Panc1 (cell line): ENCODE data around the gene COPB2. TPM values are rescaled to one million over a fixed set of nuclear protein-coding genes. Genes with fewer than 3 reads are reported as not detected.

Experiments
- ATAC-seq: fragments of 200-7000 bp; cut with Tn5 transposase; 2 replicates; pipeline ENCODE4 v1.9.1; 2020; ENCODE audit warnings: mild to moderate bottlenecking, moderate library complexity
- BruUV-seq: library from RNA; stranded (reverse); fragments of 400-500 nt; replicated peaks from 2 replicates; lab custom pipeline; 2021; lab: Mats Ljungman, UMichigan
- CTCF ChIA-PET: fragments of 300-600 bp; sonication (Branson Sonifier 250); formaldehyde crosslinking; loops from one replicate; lab custom pipeline; 2022; ENCODE audit warnings: antibody characterized with exemption; lab: Charles Lee
- POLR2A ChIA-PET: fragments of 300-600 bp; sonication (Branson Sonifier 250); formaldehyde crosslinking; loops from one replicate; lab custom pipeline; 2022; ENCODE audit warnings: antibody characterized with exemption; lab: Charles Lee
- DNase-seq: peaks from one replicate; pipeline ENCODE4 v3.0.0-alpha.2; 2010; ENCODE audit warnings: low read depth, low spot score
- H3K27ac ChIP-seq: 2 replicates; pipeline ENCODE4 v1.5.1; 2011; ENCODE audit warnings: mild to moderate bottlenecking, low read length, inconsistent platforms
- H3K27me3 ChIP-seq: fragments of 200-500 bp; sonication (Bioruptor generic); 2 replicates; pipeline ENCODE4 v1.6.0; 2014; ENCODE audit warnings: low read length, inconsistent platforms; ENCODE audit not compliant: control insufficient read depth, insufficient read depth
- H3K36me3 ChIP-seq: fragments of 200-500 bp; sonication (Bioruptor generic); 2 replicates; pipeline ENCODE4 v1.5.1; 2014; ENCODE audit warnings: inconsistent platforms, mild to moderate bottlenecking, low read length, moderate library complexity; ENCODE audit not compliant: control insufficient read depth, insufficient read depth
- H3K4me1 ChIP-seq: 2 replicates; pipeline ENCODE4 v1.5.1; 2011; ENCODE audit warnings: inconsistent platforms, mild to moderate bottlenecking, low read length, moderate library complexity; ENCODE audit not compliant: control insufficient read depth, insufficient read depth
- H3K4me3 ChIP-seq, 2 experiments: 2 replicates each; pipeline ENCODE4 v1.5.1; 2011 to 2012; ENCODE audit warnings: low read depth in 2 of 2, low read length in 2 of 2, mild to moderate bottlenecking in 2 of 2, inconsistent platforms in 1 of 2, moderate library complexity in 1 of 2
- H3K9me3 ChIP-seq: fragments of 200-500 bp; sonication (Bioruptor generic); 2 replicates; pipeline ENCODE4 v1.5.1; 2014; ENCODE audit warnings: low read depth, mild to moderate bottlenecking, inconsistent platforms, low read length, moderate library complexity; ENCODE audit not compliant: control insufficient read depth, insufficient read depth
- CTCF ChIP-seq: fragments of 450-650 bp; IDR thresholded peaks from 2 replicates; pipeline ENCODE4 v1.5.1; 2017; ENCODE audit warnings: mild to moderate bottlenecking
- POLR2AphosphoS5 ChIP-seq: IDR thresholded peaks from 2 replicates; pipeline ENCODE4 v1.6.1; 2012; ENCODE audit warnings: mild to moderate bottlenecking, low read depth, low read length, moderate library complexity
- REST ChIP-seq, 2 experiments: IDR thresholded peaks; 2 replicates each; pipeline ENCODE4 v1.6.1; 2011 to 2012; ENCODE audit warnings: low read depth in 2 of 2, control low read depth in 1 of 2, low read length in 1 of 2, mild to moderate bottlenecking in 1 of 2, moderate library complexity in 1 of 2; ENCODE audit not compliant: insufficient read depth in 1 of 2
- SIN3A ChIP-seq: IDR thresholded peaks from 2 replicates; pipeline ENCODE4 v1.6.1; 2012; ENCODE audit warnings: low read depth, mild to moderate bottlenecking, low read length, moderate library complexity, borderline replicate concordance; ENCODE audit not compliant: insufficient read depth
- TCF7L2 ChIP-seq: IDR thresholded peaks from 2 replicates; pipeline ENCODE4 v1.6.1; 2011; ENCODE audit warnings: mild to moderate bottlenecking, low read depth, low read length, inconsistent platforms
- in situ Hi-C: cut with HindIII; loops from 2 replicates; pipeline ENCODE4 v1.10.0; 2016; ENCODE audit warnings: low sequenced_read_pairs, low pct_unique_long_range_greater_than_20kb
- intact Hi-C: fragments of 100-400 bp; cut with micrococcal nuclease; formaldehyde crosslinking; loops from one replicate; pipeline ENCODE4 v1.10.0; 2022; ENCODE audit not compliant: unreplicated experiment
- total RNA-seq: library from RNA; stranded (reverse); gene quantifications from one replicate; pipeline ENCODE4 v1.2.1, GENCODE V29; 2021; ENCODE audit not compliant: unreplicated experiment

The COPB2 gene
- total RNA-seq, 1 experiment from 2014 or later, result 150 TPM

GRCh38 chr3:139377378-139377777 lies 12.1 kb downstream of the COPB2 start:
- ATAC-seq (no peak), DNase-seq (no peak)
- BruUV-seq, result no TSS peak
- no peak overlapping the region for H3K27ac ChIP-seq
- intact Hi-C loops, result no loop called here
- no peaks in the 10 kb centered on the region for H3K27me3 ChIP-seq
- no peak overlapping the region for H3K4me3 ChIP-seq
- no peaks in the 10 kb centered on the region for H3K4me1 ChIP-seq
- in situ Hi-C loops, result no loop called here
- POLR2A ChIA-PET, result no interaction called here
- CTCF ChIA-PET, result no interaction called here
- H3K36me3 ChIP-seq, result peaks cover 79% of the 10 kb centered on the region
- no peaks in the 10 kb centered on the region for H3K9me3 ChIP-seq
- no peak for TF ChIP-seq REST (IDR thresholded peaks at IDR 0.05; ENCODE audit: insufficient read depth in 1 of 2, low read depth in 2 of 2, low read length in 1 of 2)
- TF ChIP-seq SIN3A, result no peak
- TF ChIP-seq CTCF, result no peak
- TF ChIP-seq POLR2AphosphoS5, result no peak
- TF ChIP-seq TCF7L2, result no peak

- Histone ChIP-seq H3K36me3 (peaks cover 80% of the 10 kb centered on the region), H3K27me3 (no peaks in the 10 kb centered on the region), H3K4me1 (no peaks in the 10 kb centered on the region), H3K27ac (no peak overlapping the region), H3K4me3 (no peak overlapping the region), H3K9me3 (no peaks in the 10 kb centered on the region)
- CTCF ChIA-PET, result no interaction called here
- POLR2A ChIA-PET, result no interaction called here
- BruUV-seq, result no TSS peak
- intact Hi-C loops (no loop called here), in situ Hi-C loops (no loop called here)
- TF ChIP-seq REST (IDR thresholded peaks at IDR 0.05; ENCODE audit: insufficient read depth in 1 of 2, low read depth in 2 of 2, low read length in 1 of 2), result no peak
- no peak for TF ChIP-seq POLR2AphosphoS5
- TF ChIP-seq SIN3A, result no peak
- no peak for TF ChIP-seq TCF7L2
- TF ChIP-seq CTCF, result no peak
- DNase-seq, result no peak
- no peak for ATAC-seq
These were observed 15.3 kb downstream of the COPB2 start for GRCh38 chr3:139374099-139374498.
